ENCODE data around the gene AOPEP. TPM values are rescaled to one million over a fixed set of nuclear protein-coding genes. Genes with fewer than 3 reads are reported as not detected.

The AOPEP gene
- total RNA-seq, 6 donors from 2014 or later: 55.4 to 410 (median 111) TPM

DNA sequence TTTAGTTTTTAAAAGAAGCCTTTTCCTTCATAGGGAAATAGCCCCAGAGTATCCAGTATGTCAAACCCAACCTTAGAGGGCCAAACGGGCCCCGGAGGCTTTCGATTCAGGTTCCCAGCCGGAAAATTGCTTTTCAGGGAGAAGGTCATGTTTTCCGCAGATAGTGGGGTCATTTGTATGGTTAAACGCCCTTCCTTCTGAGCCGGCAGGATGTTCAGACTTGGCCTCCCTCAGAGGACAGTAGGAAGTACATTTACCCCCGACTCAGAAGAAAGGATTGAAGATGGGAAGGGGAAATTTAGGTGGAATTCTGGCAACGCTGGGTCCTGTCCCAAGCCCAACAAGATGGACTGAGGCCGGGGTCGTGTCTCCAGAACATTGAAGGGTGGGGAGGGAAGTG lies 195.2 kb downstream of the AOPEP start:
- no peak overlapping the region for H3K4me3 ChIP-seq
- no peaks in the 10 kb centered on the region for H3K36me3 ChIP-seq
- H3K4me1 ChIP-seq: peaks cover 32 to 58% (median 46%) of the 10 kb centered on the region in 4 donors
- DNase-seq: no peak
- WGBS, 2 donors: 74 to 81% methylated on average over 11 of the region's 11 CpGs
- H3K27me3 ChIP-seq: no peaks in the 10 kb centered on the region
- H3K27ac ChIP-seq: peak overlapping the region; percentile 77 to 86 (median 81)
- TF ChIP-seq POLR2A (IDR thresholded peaks at IDR 0.05) (no peak), POLR2AphosphoS5 (IDR thresholded peaks at IDR 0.05) (no peak), EP300 (IDR thresholded peaks at IDR 0.05) (no peak)
- TF ChIP-seq, protein P1, sequence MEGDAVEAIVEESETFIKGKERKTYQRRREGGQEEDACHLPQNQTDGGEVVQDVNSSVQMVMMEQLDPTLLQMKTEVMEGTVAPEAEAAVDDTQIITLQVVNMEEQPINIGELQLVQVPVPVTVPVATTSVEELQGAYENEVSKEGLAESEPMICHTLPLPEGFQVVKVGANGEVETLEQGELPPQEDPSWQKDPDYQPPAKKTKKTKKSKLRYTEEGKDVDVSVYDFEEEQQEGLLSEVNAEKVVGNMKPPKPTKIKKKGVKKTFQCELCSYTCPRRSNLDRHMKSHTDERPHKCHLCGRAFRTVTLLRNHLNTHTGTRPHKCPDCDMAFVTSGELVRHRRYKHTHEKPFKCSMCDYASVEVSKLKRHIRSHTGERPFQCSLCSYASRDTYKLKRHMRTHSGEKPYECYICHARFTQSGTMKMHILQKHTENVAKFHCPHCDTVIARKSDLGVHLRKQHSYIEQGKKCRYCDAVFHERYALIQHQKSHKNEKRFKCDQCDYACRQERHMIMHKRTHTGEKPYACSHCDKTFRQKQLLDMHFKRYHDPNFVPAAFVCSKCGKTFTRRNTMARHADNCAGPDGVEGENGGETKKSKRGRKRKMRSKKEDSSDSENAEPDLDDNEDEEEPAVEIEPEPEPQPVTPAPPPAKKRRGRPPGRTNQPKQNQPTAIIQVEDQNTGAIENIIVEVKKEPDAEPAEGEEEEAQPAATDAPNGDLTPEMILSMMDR (IDR thresholded peaks at IDR 0.05): no peak
- ATAC-seq (ENCODE audit: low FRiP score in 2 of 2): no peak
- H3K9me3 ChIP-seq: no peaks in the 10 kb centered on the region

DNA sequence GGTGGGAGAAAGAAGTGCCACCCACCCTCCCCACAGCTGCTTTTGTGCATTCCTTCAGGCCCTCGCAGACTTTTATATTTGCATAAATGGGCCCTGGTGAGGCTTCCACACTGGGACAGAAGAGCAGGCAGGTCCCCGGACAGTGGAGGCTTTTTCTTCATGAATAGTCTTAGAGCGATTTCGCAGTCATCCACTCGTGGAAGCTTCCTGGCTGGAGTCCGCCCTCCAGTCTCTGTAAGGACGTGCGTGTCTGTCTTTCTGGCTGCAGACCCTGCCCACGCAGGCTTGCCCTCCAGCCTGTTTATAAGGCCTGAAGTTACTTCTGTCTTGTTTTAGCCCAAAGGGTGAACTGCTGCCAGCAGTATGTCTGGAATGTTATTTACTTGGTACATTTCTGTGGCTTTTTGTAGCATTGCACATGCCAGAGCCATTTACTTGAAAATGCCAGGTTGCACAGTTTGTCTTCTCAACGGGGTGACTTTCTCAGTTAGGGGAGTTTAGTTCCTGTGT lies 195.7 kb downstream of the AOPEP start:
- TF ChIP-seq POLR2AphosphoS5 (IDR thresholded peaks at IDR 0.05) (peak in 1 of 2 donors; percentile 51), EP300 (IDR thresholded peaks at IDR 0.05) (peak in 1 of 4 donors; percentile 55), POLR2A (IDR thresholded peaks at IDR 0.05) (peak in 1 of 4 donors; percentile 19)
- TF ChIP-seq, protein P1 (IDR thresholded peaks at IDR 0.05): no peak
- Histone ChIP-seq H3K4me1 (peaks cover 34 to 63% (median 50%) of the 10 kb centered on the region in 4 donors), H3K27ac (peak overlapping the region; percentile 77 to 86 (median 81)), H3K4me3 (no peak overlapping the region), H3K9me3 (no peaks in the 10 kb centered on the region), H3K27me3 (no peaks in the 10 kb centered on the region), H3K36me3 (no peaks in the 10 kb centered on the region)
- ATAC-seq (ENCODE audit: low FRiP score in 2 of 2): peak; percentile 51 to 79
- peak in 1 of 2 donors; percentile 62 for DNase-seq
- 47 to 68% methylated on average over 9 to 10 of the region's 10 CpGs for WGBS, 2 donors

DNA sequence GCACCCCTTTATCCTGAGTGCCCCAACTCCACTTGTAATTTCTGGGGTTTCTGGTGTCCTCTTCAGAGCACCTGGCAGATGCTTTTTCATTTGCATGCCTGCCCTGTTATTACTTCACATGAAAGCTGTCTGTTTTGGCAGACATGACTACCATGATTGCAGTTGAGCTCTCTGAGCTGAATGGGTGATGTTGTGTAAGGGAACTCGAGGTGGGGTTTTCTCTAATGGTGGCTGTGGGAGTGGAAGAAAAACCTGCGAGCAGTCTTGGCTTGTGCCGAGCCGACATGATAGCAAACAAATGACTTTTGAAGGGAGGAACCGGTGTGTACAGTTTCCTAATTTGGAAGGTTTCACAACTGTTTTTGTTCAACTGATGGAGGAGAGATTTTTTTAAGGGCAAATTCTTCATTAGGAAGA lies 196.2 kb downstream of the AOPEP start:
- H3K4me1 ChIP-seq: peaks cover 34 to 64% (median 52%) of the 10 kb centered on the region in 4 donors

DNA sequence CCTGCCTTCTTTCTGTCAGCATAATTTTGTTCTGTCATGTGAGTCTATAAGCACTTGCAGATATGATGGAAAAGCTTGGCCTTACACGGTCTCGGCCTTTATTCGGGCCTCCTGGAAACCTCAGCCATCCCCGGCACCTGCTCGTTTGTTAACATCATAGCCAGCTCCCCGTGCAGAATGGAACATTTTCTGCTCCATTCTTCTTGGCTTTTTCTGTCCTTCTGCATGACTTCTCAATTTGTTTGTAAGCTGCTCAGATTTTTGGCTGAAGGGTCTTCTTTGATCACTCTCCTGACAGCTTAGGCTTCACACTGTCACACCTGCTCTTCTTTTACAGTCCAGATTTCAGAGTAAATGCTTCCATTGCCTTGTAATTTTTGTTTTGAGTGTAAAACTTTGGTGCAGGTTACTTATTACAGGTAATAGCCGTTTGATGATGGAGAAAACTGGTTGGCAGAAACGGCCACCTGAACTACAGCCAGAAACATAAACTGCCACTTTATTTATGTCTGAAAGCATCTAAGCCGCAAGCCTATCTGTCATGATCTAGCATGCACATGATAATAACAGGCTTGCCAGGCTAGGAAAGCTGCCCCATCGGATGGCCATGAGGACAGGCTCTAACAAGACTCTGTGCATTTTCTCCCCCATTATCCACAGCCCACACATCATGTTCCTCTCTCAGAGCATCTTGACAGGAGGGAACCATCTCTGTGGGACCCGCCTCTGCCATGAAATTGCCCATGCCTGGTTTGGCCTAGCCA lies 197.0 kb downstream of the AOPEP start:
- H3K27ac ChIP-seq: peak overlapping the region; percentile 77 to 86 (median 81)
- H3K4me3 ChIP-seq: no peak overlapping the region
- H3K27me3 ChIP-seq: no peaks in the 10 kb centered on the region
- H3K4me1 ChIP-seq: peaks cover 34 to 64% (median 52%) of the 10 kb centered on the region in 4 donors
- H3K9me3 ChIP-seq: no peaks in the 10 kb centered on the region
- WGBS, 2 donors: 86 to 91% methylated on average over 9 to 11 of the region's 11 CpGs
- TF ChIP-seq EP300 (IDR thresholded peaks at IDR 0.05) (no peak), POLR2A (IDR thresholded peaks at IDR 0.05) (no peak), POLR2AphosphoS5 (IDR thresholded peaks at IDR 0.05) (no peak)
- TF ChIP-seq, protein P1 (IDR thresholded peaks at IDR 0.05): no peak
- H3K36me3 ChIP-seq: no peaks in the 10 kb centered on the region
- no peak for ATAC-seq (ENCODE audit: low FRiP score in 2 of 2)
- DNase-seq: no peak

More for the DNA sequence above, 196.2 kb downstream of the AOPEP start:
- TF ChIP-seq, protein P1 (IDR thresholded peaks at IDR 0.05): no peak
- TF ChIP-seq EP300 (IDR thresholded peaks at IDR 0.05): no peak
- TF ChIP-seq POLR2A (IDR thresholded peaks at IDR 0.05): no peak
- no peak for TF ChIP-seq POLR2AphosphoS5 (IDR thresholded peaks at IDR 0.05)
- Histone ChIP-seq H3K27ac (peak overlapping the region; percentile 77 to 86 (median 81)), H3K4me3 (no peak overlapping the region), H3K27me3 (no peaks in the 10 kb centered on the region), H3K36me3 (no peaks in the 10 kb centered on the region), H3K9me3 (no peaks in the 10 kb centered on the region)
- ATAC-seq (ENCODE audit: low FRiP score in 2 of 2) (peak; percentile 16 to 59), DNase-seq (no peak)
- 35 to 40% methylated on average over 5 of the region's 5 CpGs for WGBS, 2 donors

All from upper lobe of left lung (tissue), 6 donors.